Left ventricle myocardium inferior (tissue), 1 donor: ENCODE results near the gene BTG1. TPM values are rescaled to one million over a fixed set of nuclear protein-coding genes. Genes with fewer than 3 reads are reported as not detected.

Experiments
- DNase-seq: peaks from one replicate; pipeline ENCODE4 v3.0.0-alpha.2; 2020
- H3K27ac ChIP-seq: fragments of 200-600 bp; replicated peaks from 2 replicates; pipeline ENCODE4 v1.8.0; 2021
- H3K27me3 ChIP-seq: fragments of 200-600 bp; 2 replicates; pipeline ENCODE4 v1.8.0; 2021; ENCODE audit warnings: low read depth
- H3K36me3 ChIP-seq: fragments of 200-600 bp; 2 replicates; pipeline ENCODE4 v1.8.0; 2021
- H3K4me1 ChIP-seq: fragments of 200-600 bp; 2 replicates; pipeline ENCODE4 v1.8.0; 2021
- H3K4me3 ChIP-seq: fragments of 200-600 bp; 2 replicates; pipeline ENCODE4 v1.8.0; 2021; ENCODE audit warnings: mild to moderate bottlenecking, moderate library complexity
- H3K9me3 ChIP-seq: fragments of 200-600 bp; replicated peaks from 2 replicates; pipeline ENCODE4 v1.8.0; 2021
- CTCF ChIP-seq: fragments of 200-600 bp; IDR thresholded peaks from 2 replicates; pipeline ENCODE4 v1.8.0; 2021; ENCODE audit warnings: antibody characterized with exemption, mild to moderate bottlenecking, borderline replicate concordance
- intact Hi-C: fragments of 100-400 bp; cut with micrococcal nuclease; formaldehyde crosslinking; loops from one replicate; pipeline ENCODE4 v1.11.0; 2022
- total RNA-seq: library from RNA; stranded (reverse); fragmentation: NEBNext Ultra II Directional; extraction: Animal tissue kit (Norgen Biotek cat#: 25700); gene quantifications from one replicate; pipeline ENCODE4 v1.2.1, GENCODE V29; 2021
- donor health status: DM: no; HTN: yes; CAD: no; lungs with severe emphysema.

The BTG1 gene
- total RNA-seq, 1 donor from 2014 or later: 79.4 TPM

- Histone ChIP-seq H3K36me3 (no peaks in the 10 kb centered on the region), H3K4me1 (no peaks in the 10 kb centered on the region), H3K27me3 (no peaks in the 10 kb centered on the region), H3K4me3 (no peak overlapping the region), H3K9me3 (no peaks in the 10 kb centered on the region), H3K27ac (no peak overlapping the region)
- intact Hi-C loops: no loop called here
- no peak for TF ChIP-seq CTCF
- no peak for DNase-seq
Observed at GRCh38 chr12:92178340-92178739, 32.7 kb upstream of the BTG1 start.

GRCh38 chr12:92176646-92177045, 31.0 kb upstream of the BTG1 start:
- Histone ChIP-seq H3K9me3 (no peaks in the 10 kb centered on the region), H3K4me3 (no peak overlapping the region), H3K27me3 (no peaks in the 10 kb centered on the region), H3K27ac (no peak overlapping the region), H3K4me1 (peaks cover 15% of the 10 kb centered on the region), H3K36me3 (no peaks in the 10 kb centered on the region)
- intact Hi-C loops: no loop called here
- DNase-seq: no peak
- no peak for TF ChIP-seq CTCF

GRCh38 chr12:92175961-92176360, 30.3 kb upstream of the BTG1 start:
- intact Hi-C loops: no loop called here
- H3K4me3 ChIP-seq: no peak overlapping the region

GRCh38 chr12:92170050-92170449, 24.4 kb upstream of the BTG1 start:
- Histone ChIP-seq H3K4me3 (no peak overlapping the region), H3K27ac (peak overlapping the region; percentile 14), H3K9me3 (no peaks in the 10 kb centered on the region), H3K36me3 (no peaks in the 10 kb centered on the region), H3K27me3 (no peaks in the 10 kb centered on the region), H3K4me1 (peaks cover 20% of the 10 kb centered on the region)
- intact Hi-C loops: no loop called here
- TF ChIP-seq CTCF: no peak
- DNase-seq: no peak

More at GRCh38 chr12:92175961-92176360, 30.3 kb upstream of the BTG1 start:
- Histone ChIP-seq H3K9me3 (no peaks in the 10 kb centered on the region), H3K36me3 (no peaks in the 10 kb centered on the region), H3K27me3 (no peaks in the 10 kb centered on the region), H3K27ac (no peak overlapping the region), H3K4me1 (peaks cover 20% of the 10 kb centered on the region)
- DNase-seq: no peak
- TF ChIP-seq CTCF: no peak

- no peaks in the 10 kb centered on the region for H3K36me3 ChIP-seq
- no peak for DNase-seq
- intact Hi-C loops: no loop called here
- no peaks in the 10 kb centered on the region for H3K9me3 ChIP-seq
- TF ChIP-seq CTCF: no peak
- H3K27ac ChIP-seq: no peak overlapping the region
- H3K4me1 ChIP-seq: peaks cover 9% of the 10 kb centered on the region
- H3K4me3 ChIP-seq: no peak overlapping the region
- H3K27me3 ChIP-seq: no peaks in the 10 kb centered on the region
Observed at GRCh38 chr12:92167075-92167474, 21.4 kb upstream of the BTG1 start.

- TF ChIP-seq CTCF: no peak
- Histone ChIP-seq H3K27me3 (no peaks in the 10 kb centered on the region), H3K4me3 (no peak overlapping the region), H3K9me3 (no peaks in the 10 kb centered on the region), H3K4me1 (no peaks in the 10 kb centered on the region), H3K27ac (no peak overlapping the region), H3K36me3 (no peaks in the 10 kb centered on the region)
- intact Hi-C loops: no loop called here
- DNase-seq: no peak
Observed at GRCh38 chr12:92164712-92165111, 19.1 kb upstream of the BTG1 start.
